ENCODE results near the gene DTHD1.
A peak's percentile ranks its signal among the peaks of the same experiment; 100 is the strongest.

DTHD1 gene

GRCh38 chr4:36283912-36284465 is 2.6 kb downstream of the DTHD1 start:
- H3K27ac Mint-ChIP-seq: peak overlapping the region; percentile 6
- peaks cover 3% of the 10 kb centered on the region for H3K27me3 Mint-ChIP-seq
- peaks cover 20% of the 10 kb centered on the region for H3K36me3 Mint-ChIP-seq
- H3K9me3 Mint-ChIP-seq: peaks cover 16% of the 10 kb centered on the region
- CTCF ChIA-PET: interaction anchor here (2.6 kb wide), 1 partner anchor 31 kb away, joined by 6 read pairs; no protein-coding TSS in a partner anchor
- H3K4me3 Mint-ChIP-seq: no peak overlapping the region
- peaks cover 57% of the 10 kb centered on the region for H3K4me1 Mint-ChIP-seq
- DNase-seq: no peak

- CTCF ChIA-PET: interaction anchor here (0.8 to 1.6 kb wide), 11 partner anchors 9 to 114 kb away, joined by 3 to 6 read pairs (median 3); partner anchors contain the start of gene ARAP2
- peak overlapping the region; percentile 95 for H3K27ac Mint-ChIP-seq
- H3K27me3 Mint-ChIP-seq: peaks cover 3% of the 10 kb centered on the region
- DNase-seq: peak; percentile 71
- H3K9me3 Mint-ChIP-seq: peaks cover 16% of the 10 kb centered on the region
- peaks cover 48% of the 10 kb centered on the region for H3K4me1 Mint-ChIP-seq
- H3K4me3 Mint-ChIP-seq: peak overlapping the region; percentile 16
- peaks cover 20% of the 10 kb centered on the region for H3K36me3 Mint-ChIP-seq
Measured at GRCh38 chr4:36285784-36286480, 4.5 kb downstream of the DTHD1 start.

DNA sequence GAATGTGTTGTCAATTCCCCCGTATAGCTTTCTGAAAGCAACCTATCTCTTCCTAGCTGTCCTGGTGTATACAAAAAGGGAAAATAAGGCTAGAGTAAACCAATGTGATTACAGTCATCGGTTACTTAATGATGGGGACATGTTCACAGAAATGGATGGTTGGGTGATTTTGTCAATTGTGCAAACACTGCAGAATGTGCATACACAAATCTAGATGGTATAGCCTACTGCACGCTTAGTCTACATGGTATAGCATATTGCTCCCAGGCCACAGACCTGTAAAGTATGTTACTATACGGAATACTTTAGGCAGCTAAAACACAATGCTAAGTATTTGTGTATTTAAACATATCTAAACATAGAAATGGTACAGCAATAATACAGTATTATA is 5.1 kb downstream of the DTHD1 start:
- peak overlapping the region; percentile 95 for H3K27ac Mint-ChIP-seq
- H3K27me3 Mint-ChIP-seq: peaks cover 3% of the 10 kb centered on the region
- CTCF ChIA-PET: interaction anchor here (0.8 to 1.6 kb wide), 10 partner anchors 9 to 113 kb away, joined by 3 to 6 read pairs (median 3); partner anchors contain the start of gene ARAP2
- no peak overlapping the region for H3K4me3 Mint-ChIP-seq
- H3K9me3 Mint-ChIP-seq: peaks cover 16% of the 10 kb centered on the region
- no peak for DNase-seq
- H3K4me1 Mint-ChIP-seq: peaks cover 48% of the 10 kb centered on the region
- peaks cover 20% of the 10 kb centered on the region for H3K36me3 Mint-ChIP-seq

GRCh38 chr4:36288731-36289426 is 7.5 kb downstream of the DTHD1 start:
- Mint-ChIP-seq H3K4me3 (no peak overlapping the region), H3K4me1 (peaks cover 43% of the 10 kb centered on the region), H3K36me3 (peaks cover 14% of the 10 kb centered on the region), H3K27me3 (no peaks in the 10 kb centered on the region), H3K27ac (no peak overlapping the region), H3K9me3 (peaks cover 11% of the 10 kb centered on the region)
- DNase-seq: no peak
- CTCF ChIA-PET: interaction anchor here (1.3 kb wide), 1 partner anchor 36 kb away, joined by 5 read pairs; no protein-coding TSS in a partner anchor

DNA sequence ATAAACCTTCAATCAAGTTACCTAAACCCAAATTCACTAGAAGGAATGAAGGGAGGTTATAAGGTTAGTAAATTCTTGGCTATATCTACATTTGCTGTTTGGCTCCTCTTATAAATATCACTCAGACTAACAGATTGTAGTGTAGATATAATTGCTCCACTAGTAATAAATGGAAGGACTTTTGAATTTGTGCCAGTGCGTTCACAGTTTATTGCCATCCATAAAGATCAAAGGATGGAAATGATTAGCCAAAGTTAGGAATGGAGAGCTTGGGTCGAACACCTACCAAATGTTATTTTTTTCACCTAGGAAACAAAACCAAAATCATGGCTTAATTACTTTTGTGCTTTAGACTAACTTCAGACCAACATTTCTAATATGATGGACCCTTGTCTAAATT is 9.2 kb downstream of the DTHD1 start:
- DNase-seq: no peak
- H3K9me3 Mint-ChIP-seq: peaks cover 7% of the 10 kb centered on the region
- H3K4me1 Mint-ChIP-seq: peaks cover 28% of the 10 kb centered on the region
- H3K27ac Mint-ChIP-seq: no peak overlapping the region
- CTCF ChIA-PET: no interaction called here
- H3K4me3 Mint-ChIP-seq: no peak overlapping the region
- peaks cover 9% of the 10 kb centered on the region for H3K36me3 Mint-ChIP-seq
- no peaks in the 10 kb centered on the region for H3K27me3 Mint-ChIP-seq

DNA sequence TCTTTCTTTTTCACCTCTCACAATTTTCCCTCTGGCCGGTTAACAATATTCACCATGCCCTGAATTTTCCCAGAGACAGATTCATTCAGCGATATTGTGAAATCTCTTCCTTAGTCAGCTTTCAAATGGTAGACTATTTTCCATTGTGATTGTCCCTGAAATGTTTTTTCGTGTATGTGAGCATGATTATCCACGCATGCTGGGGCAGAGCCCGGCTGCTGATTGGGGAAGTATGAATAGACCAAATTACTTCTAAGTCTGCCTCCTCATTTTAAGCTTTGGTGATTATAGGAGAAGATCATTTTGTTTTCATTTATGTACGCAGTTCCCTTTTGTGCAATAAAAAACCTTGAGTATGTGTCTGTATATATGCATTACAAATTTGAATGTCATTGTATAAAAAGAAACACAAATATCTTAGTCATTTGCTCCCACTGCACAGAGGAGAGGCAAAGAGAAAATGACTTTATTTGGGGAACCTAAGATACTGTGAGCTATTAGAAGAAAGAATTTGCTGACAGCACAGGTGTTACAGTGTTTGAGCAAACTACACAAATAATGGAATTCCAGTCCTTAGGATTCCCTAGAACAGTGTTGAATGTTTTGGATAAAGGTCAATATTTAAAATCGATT is 11.3 kb downstream of the DTHD1 start:
- no peak for DNase-seq
- Mint-ChIP-seq H3K36me3 (peaks cover 2% of the 10 kb centered on the region), H3K27me3 (peaks cover 3% of the 10 kb centered on the region), H3K9me3 (peaks cover 2% of the 10 kb centered on the region), H3K27ac (no peak overlapping the region), H3K4me1 (peaks cover 11% of the 10 kb centered on the region), H3K4me3 (no peak overlapping the region)
- CTCF ChIA-PET: no interaction called here

DNA sequence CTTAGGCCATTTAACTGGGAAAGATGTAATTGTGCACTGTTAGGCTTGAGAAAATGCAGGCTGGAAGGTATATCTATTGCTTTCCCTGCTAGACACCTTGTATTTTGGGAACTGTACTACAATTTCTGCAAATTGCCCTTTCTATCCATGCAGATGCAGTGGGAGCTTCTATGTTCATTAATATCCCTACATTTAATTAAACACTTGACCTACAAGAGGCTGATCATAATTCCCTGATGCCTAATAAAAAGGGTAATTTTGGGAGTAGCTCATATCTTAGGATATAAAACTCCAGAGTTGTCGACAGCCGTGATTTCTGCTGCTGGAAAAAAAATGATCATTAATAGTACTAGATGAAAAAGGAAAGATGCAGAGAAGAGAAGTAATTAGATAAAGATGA is 19.7 kb downstream of the DTHD1 start:
- Mint-ChIP-seq H3K9me3 (peaks cover 6% of the 10 kb centered on the region), H3K4me3 (no peak overlapping the region), H3K36me3 (no peaks in the 10 kb centered on the region), H3K27ac (no peak overlapping the region), H3K4me1 (peaks cover 12% of the 10 kb centered on the region), H3K27me3 (peaks cover 11% of the 10 kb centered on the region)
- no peak for DNase-seq
- CTCF ChIA-PET: no interaction called here

DNA sequence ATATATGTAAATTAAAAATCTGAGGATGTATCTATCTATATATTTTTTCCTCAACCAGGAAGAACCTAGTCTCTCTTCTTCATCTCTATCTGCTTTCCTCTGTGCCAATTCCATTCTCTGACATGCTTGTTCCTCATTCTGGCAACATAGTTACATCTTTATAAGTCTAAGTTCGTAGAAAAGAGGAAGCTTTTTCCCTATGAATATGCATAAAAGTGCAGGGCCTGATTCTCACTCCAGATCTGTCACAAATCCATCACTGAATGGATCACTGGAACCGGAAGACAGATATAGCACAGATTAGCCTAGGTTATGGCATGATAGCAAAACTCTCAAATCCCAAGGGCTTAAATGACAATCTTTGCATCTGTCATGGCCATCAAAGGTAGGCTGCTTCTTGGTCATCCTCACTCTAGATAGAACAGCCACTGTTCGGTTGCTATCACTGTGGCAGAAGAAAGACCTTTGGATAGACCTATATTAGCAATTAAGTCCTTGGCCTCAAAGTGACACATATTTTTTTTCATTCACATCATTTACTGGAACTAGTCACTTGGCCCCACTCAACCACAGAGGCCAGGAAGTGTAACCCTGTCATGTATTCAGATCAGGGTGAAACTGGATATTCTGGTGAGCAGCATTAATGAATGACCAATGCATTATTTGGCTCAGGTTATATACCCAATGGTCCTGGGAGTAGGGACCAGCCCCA is 22.2 kb downstream of the DTHD1 start:
- Mint-ChIP-seq H3K27ac (no peak overlapping the region), H3K9me3 (peaks cover 6% of the 10 kb centered on the region), H3K27me3 (peaks cover 4% of the 10 kb centered on the region), H3K4me1 (peaks cover 12% of the 10 kb centered on the region), H3K4me3 (no peak overlapping the region), H3K36me3 (no peaks in the 10 kb centered on the region)
- DNase-seq: no peak
- CTCF ChIA-PET: no interaction called here

DNA sequence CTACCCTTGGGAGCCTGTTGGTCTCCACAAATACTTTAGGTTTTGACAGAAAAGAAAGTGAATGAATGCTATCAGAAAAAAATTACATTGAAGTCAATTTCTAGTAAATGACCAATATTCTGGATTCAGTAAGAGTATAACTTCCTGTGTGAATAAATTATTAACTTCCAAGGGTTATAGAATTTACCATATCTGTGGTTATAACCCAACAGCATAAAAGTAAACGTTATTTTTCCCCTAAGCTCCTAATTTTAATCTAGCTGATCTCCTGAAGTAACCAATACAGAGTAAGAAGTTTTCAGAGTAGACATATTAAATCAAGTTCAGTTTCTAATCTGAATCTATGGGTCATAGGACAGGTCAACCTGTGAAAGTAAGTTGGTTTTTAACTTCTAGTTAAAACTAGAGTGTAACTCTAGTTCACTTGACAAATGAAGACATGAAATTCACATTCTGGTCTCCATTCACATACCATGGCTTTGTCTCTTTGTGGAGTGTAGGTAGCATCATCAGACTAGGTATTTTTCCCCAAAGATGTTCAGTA is 22.8 kb downstream of the DTHD1 start:
- peaks cover 6% of the 10 kb centered on the region for H3K9me3 Mint-ChIP-seq
- peaks cover 12% of the 10 kb centered on the region for H3K4me1 Mint-ChIP-seq
- H3K36me3 Mint-ChIP-seq: no peaks in the 10 kb centered on the region
- CTCF ChIA-PET: no interaction called here
- peaks cover 4% of the 10 kb centered on the region for H3K27me3 Mint-ChIP-seq
- H3K4me3 Mint-ChIP-seq: no peak overlapping the region
- DNase-seq: no peak
- H3K27ac Mint-ChIP-seq: no peak overlapping the region

DNA sequence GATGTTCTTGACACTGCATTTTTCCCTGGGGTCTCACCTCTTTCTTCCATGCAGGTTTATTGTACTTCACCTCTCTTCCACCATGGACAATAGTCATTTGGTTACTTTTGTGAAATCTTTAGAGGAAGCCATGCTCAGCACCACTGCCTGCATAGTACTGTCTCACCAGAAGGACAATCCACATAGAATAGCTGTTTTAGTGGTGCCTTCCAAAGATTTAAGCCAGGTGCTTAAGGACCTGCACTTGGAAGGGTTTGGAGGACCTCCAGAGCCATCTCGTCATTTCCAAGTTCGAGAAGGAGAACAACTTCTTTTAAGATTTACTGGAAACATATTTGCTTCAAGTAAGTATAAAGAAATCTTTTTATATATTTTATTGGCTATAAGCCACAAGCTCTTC is 26.7 kb downstream of the DTHD1 start:
- CTCF ChIA-PET: no interaction called here
- H3K4me3 Mint-ChIP-seq: no peak overlapping the region
- no peak for DNase-seq
- no peak overlapping the region for H3K27ac Mint-ChIP-seq
- no peaks in the 10 kb centered on the region for H3K27me3 Mint-ChIP-seq
- peaks cover 43% of the 10 kb centered on the region for H3K4me1 Mint-ChIP-seq
- peaks cover 3% of the 10 kb centered on the region for H3K36me3 Mint-ChIP-seq
- H3K9me3 Mint-ChIP-seq: peaks cover 9% of the 10 kb centered on the region

DNA sequence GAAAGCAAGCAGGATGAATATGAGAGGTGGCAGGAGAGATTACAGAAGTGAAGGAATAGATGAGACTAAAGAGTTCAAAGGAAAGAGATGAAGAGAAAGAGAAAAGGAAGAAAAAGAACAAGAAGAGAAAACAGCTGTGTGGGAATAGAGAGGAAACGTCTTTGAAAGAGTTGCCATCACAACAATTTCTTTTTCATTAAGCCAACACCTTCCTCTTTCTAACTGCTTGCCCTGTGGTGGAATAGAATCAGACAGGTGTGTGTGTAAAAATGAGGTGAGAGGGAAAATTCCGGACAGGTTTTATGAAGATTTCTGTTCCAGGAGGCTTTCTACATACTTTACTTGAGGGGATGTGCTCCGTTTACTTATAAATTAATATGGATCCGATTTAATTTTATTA is 28.8 kb downstream of the DTHD1 start:
- H3K9me3 Mint-ChIP-seq: peaks cover 4% of the 10 kb centered on the region
- H3K4me1 Mint-ChIP-seq: peaks cover 32% of the 10 kb centered on the region
- H3K27me3 Mint-ChIP-seq: no peaks in the 10 kb centered on the region
- peak overlapping the region; percentile 8 for H3K4me3 Mint-ChIP-seq
- no peak for DNase-seq
- H3K27ac Mint-ChIP-seq: no peak overlapping the region
- H3K36me3 Mint-ChIP-seq: peaks cover 5% of the 10 kb centered on the region
- CTCF ChIA-PET: interaction anchor here (1.4 kb wide), 1 partner anchor 10 kb away, joined by 3 read pairs; no protein-coding TSS in a partner anchor

GRCh38 chr4:36310793-36311192 is 29.4 kb downstream of the DTHD1 start:
- Mint-ChIP-seq H3K27ac (peak overlapping the region; percentile 77), H3K4me3 (no peak overlapping the region), H3K9me3 (peaks cover 6% of the 10 kb centered on the region), H3K4me1 (peaks cover 32% of the 10 kb centered on the region), H3K36me3 (peaks cover 8% of the 10 kb centered on the region), H3K27me3 (no peaks in the 10 kb centered on the region)
- CTCF ChIA-PET: interaction anchor here (1.4 kb wide), 1 partner anchor 9 kb away, joined by 3 read pairs; no protein-coding TSS in a partner anchor
- peak; percentile 41 for DNase-seq

DNA sequence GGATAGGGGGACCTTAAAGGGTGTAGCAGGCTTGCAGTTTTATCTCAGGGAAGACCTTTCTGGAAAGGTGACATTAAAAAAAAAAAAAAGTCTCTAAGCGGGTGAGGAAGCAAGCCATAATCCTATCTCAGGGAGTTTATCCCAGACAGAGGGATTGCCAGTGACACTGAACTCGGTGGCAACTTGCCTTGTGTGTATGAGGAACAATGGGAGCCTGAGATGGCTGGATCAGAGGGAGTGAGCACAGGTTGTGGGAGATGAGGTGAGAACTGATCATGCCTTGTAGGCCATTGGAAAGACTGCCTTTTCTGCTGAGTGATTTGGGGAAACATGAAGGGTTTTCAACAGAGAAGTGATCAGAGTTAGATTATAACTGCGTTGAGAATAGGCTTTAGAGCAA is 31.1 kb downstream of the DTHD1 start:
- no peak overlapping the region for H3K27ac Mint-ChIP-seq

More for the DNA sequence above, 31.1 kb downstream of the DTHD1 start:
- Mint-ChIP-seq H3K9me3 (peaks cover 6% of the 10 kb centered on the region), H3K27me3 (no peaks in the 10 kb centered on the region), H3K36me3 (peaks cover 8% of the 10 kb centered on the region), H3K4me1 (peaks cover 37% of the 10 kb centered on the region), H3K4me3 (no peak overlapping the region)
- CTCF ChIA-PET: no interaction called here
- DNase-seq: no peak

All from activated naive CD4-positive, alpha-beta T cell treated with anti-CD3 and anti-CD28 coated beads, Interleukin-2, amount 10 ng/mL, durations not matched to agents 7 days and 5 days (primary cell).